Epithelial cell of esophagus (primary cell): Measurements from ENCODE around the gene MAGI2.
A peak's percentile ranks its signal among the peaks of the same experiment; 100 is the strongest.

Source experiments
- DNase-seq: peaks from one replicate; pipeline ENCODE4 v3.0.0; 2010; ENCODE audit warnings: low read depth
- H3K4me3 ChIP-seq: 2 replicates; pipeline ENCODE4 v1.5.1; 2011; ENCODE audit warnings: mild to moderate bottlenecking, low read length, control low read depth
- TF ChIP-seq, protein P1 (sequence below): IDR thresholded peaks from 2 replicates; pipeline ENCODE4 v1.5.1; 2011; ENCODE audit warnings: low read depth, mild to moderate bottlenecking, low read length, control low read depth, inconsistent platforms; ENCODE audit not compliant: insufficient read depth; ENCODE audit errors: missing control alignments

Gene MAGI2

DNA sequence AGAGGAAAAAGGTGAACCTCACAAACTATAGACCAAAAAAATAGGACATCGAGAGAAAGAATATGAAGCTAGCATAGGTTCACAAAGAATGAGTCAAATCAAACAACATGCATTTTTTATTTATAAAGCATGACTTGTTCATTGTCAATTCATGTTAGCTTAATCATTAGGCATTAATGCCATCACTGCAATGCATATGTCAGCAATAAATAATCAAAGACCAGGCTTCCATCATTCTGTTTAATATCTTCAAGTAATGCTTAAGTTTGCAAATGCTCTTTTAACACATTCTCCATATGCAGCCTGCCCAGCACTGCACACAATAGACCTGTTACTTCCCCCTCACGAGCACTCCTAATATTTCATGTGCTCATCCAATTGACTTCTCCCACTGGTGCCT lies 8.9 kb upstream of the MAGI2 start:
- TF ChIP-seq, protein P1, sequence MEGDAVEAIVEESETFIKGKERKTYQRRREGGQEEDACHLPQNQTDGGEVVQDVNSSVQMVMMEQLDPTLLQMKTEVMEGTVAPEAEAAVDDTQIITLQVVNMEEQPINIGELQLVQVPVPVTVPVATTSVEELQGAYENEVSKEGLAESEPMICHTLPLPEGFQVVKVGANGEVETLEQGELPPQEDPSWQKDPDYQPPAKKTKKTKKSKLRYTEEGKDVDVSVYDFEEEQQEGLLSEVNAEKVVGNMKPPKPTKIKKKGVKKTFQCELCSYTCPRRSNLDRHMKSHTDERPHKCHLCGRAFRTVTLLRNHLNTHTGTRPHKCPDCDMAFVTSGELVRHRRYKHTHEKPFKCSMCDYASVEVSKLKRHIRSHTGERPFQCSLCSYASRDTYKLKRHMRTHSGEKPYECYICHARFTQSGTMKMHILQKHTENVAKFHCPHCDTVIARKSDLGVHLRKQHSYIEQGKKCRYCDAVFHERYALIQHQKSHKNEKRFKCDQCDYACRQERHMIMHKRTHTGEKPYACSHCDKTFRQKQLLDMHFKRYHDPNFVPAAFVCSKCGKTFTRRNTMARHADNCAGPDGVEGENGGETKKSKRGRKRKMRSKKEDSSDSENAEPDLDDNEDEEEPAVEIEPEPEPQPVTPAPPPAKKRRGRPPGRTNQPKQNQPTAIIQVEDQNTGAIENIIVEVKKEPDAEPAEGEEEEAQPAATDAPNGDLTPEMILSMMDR = no peak
- H3K4me3 ChIP-seq = no peak overlapping the region
- peak; percentile 34 for DNase-seq

DNA sequence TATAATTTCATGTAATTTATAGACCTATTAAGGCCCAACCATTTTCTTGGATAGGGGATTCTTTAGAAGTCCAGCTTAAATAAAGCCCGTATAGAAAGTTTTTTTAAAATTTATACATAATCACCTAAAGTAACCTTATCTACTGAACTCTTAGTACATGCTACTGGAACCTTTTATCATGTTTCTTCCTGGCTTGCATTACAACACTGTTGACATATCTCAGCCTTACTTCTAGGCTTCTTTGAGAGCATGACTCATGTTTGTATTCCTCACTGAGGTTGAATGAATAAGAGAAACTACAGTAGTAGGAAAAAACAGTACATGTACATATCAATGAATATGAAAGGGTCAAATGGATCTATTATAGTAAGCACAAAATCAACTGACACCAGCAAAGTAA lies 8.2 kb upstream of the MAGI2 start:
- no peak overlapping the region for H3K4me3 ChIP-seq
- TF ChIP-seq, protein P1 = no peak
- DNase-seq = peak; percentile 77

DNA sequence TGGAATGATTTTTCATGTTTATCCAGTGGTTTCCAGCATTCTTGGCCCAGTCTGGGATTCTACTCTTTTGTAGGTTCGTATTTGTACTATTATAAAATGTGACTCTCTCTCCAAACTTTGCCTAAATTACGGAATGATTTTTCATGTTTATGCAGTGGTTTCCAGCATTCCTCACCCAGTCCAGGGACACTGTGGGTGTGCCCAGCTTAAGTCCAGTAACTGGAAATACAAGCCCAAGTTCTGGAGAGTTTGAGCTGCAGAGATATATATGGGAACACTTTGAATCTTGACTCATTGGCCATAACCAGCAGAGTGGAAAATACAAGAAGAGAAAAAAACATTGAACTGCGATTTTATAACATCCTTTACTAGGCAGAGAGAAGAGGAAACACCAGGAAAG lies 5.9 kb upstream of the MAGI2 start:
- TF ChIP-seq, protein P1 = no peak
- no peak overlapping the region for H3K4me3 ChIP-seq
- DNase-seq = no peak

DNA sequence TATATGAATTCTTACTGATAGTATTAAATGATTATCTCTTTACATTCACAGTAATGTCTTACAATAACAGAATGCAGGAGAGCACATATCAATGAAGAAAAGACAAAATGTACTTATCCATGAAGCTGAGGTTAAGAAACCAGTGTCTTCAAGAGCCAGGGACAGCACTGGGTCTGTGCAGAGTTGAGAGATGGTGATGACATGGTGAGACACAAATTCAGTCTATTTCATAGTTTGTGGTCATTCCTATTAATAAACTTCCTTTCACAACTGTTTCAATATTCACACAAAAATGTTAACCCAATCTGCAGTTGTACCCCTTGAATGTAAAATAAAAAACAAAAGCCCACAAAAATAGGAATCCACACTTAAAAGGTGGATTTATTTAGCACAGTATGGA lies 5.3 kb upstream of the MAGI2 start:
- H3K4me3 ChIP-seq = no peak overlapping the region
- TF ChIP-seq, protein P1 = no peak
- DNase-seq = no peak

DNA sequence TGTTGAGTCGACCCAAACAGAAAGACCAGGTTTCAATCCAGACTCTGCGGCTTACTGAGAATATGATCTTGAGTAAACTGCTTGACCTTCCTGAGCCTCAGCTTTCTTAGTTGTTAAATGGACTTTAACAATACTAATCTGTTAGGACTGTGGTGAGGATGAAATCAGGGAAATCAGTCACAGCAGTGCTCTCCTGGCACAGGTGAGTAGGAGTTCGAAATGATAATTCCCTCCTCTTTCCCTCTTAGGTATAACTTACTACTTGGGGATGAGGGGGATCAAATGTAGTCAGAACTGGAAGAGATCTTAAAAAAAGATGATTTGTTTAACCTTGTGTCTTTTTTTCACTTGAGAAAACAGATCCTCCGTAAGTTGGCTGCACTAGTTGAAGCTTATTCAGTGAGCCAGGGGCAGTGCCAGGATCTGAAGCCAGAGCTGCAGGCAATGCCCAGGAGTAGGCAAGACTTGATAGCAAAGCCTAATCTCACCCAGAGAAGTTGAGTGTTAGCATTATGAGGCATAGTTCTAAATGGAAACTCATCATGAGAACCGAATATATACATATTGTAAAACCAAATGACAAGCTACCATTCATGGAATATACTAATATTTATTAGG lies 1.8 kb upstream of the MAGI2 start:
- no peak for DNase-seq
- TF ChIP-seq, protein P1 = no peak
- no peak overlapping the region for H3K4me3 ChIP-seq

DNA sequence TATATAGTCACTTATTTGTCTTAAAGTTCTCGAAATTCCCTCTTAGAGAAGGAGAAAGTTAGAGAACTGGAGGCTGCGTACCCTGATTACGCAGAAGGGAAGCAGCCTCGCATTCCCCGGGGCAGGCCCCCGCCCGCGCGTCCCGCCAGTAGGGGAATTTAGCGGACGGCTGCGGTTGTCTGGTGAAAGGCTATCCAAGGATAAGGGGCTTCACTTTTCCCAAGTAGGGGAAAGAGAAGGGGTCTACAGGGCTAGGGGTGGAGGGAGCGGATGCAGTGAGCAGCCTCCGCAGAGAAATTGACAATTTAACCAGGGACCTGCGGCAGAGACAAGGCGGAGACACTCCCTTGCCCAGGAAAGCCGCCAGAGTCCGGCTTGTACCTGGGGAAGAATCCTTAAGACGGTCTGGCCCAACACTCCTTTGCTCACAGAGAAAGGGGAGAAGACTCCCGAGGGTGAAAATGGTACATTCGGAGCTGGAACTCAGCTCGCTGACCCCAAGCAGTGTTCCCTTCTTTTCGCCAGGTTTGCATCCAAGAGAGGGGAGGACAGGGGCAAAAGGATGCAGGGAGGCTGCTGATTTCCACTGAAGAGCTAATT lies 994 bp upstream of the MAGI2 start:
- TF ChIP-seq, protein P1 = no peak
- DNase-seq = peak; percentile 41
- peak overlapping the region; percentile 80 for H3K4me3 ChIP-seq

DNA sequence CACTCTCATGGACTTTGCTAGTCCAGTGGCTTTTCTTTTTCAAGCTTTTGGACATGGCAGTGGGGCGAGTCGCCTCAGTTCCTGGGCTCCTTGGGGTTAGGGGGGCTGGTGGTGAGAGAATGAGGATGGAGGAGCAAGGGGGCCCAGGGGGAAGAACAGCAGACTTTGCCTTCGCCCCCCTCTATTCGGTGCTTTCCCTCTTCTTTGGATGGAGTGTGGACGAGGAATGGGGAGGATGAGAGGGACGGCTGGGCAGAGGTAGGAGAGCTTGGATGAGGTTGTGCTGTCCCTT lies 255 bp downstream of the MAGI2 start:
- TF ChIP-seq, protein P1 = no peak
- peak overlapping the region; percentile 80 for H3K4me3 ChIP-seq
- no peak for DNase-seq
